ENCODE results near the gene POC1A.

DNA sequence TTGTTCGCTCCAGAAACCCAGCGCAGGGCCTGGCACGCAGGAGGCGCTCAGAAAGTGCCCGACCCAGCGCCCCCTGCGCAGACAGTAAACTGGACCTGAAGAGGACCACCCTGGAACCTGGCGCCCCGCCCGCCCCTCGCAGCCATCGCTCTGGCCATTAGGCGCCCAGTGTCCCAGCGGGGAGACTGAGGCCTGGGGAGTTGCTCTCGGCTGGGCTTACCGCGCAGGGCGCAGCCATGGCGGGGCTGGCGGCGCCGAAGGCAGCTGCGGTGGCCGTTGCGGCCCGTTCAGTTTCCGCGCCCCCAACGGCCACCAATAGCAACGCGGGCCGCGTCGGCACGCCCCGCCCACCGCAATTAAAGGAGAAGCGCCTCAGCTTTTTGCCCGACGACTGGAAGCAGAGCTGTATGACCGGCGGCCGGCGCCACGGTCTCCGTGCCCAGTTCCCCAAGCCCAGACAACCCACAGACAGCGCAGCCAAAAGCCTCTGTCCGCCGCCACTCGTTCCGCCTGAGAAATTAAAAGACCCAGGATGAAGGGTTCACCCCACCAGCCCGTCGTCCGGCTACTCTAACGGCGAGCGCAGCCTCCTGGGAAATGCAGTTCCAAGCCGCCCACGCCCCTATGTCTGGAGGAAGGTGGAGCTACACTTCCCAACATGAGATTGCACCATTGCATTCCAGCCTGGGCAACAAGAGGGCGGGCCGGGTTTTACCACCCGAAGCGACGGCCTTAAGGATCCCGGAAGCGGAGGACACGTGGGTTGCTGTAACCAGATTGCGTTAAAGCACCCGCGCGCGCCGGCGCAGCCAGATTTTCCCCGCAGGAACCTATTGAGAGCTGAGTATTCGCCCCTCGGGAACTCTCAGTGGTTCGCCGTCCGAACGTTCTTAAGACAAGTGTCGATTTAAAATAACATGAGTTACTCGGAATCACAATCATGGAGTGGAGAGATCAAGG is at the start of gene POC1A:
- TF ChIP-seq, protein P1, sequence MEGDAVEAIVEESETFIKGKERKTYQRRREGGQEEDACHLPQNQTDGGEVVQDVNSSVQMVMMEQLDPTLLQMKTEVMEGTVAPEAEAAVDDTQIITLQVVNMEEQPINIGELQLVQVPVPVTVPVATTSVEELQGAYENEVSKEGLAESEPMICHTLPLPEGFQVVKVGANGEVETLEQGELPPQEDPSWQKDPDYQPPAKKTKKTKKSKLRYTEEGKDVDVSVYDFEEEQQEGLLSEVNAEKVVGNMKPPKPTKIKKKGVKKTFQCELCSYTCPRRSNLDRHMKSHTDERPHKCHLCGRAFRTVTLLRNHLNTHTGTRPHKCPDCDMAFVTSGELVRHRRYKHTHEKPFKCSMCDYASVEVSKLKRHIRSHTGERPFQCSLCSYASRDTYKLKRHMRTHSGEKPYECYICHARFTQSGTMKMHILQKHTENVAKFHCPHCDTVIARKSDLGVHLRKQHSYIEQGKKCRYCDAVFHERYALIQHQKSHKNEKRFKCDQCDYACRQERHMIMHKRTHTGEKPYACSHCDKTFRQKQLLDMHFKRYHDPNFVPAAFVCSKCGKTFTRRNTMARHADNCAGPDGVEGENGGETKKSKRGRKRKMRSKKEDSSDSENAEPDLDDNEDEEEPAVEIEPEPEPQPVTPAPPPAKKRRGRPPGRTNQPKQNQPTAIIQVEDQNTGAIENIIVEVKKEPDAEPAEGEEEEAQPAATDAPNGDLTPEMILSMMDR (IDR thresholded peaks at IDR 0.05): peak; percentile 5 to 75 (median 19)
- TF ChIP-seq POLR2A (IDR thresholded peaks at IDR 0.05): peak; percentile 40 to 60
